HepG2 (cell line): ENCODE measurements around the gene NAV1. TPM values are rescaled to one million over a fixed set of nuclear protein-coding genes. Genes with fewer than 3 reads are reported as not detected.
A peak's percentile ranks its signal among the peaks of the same experiment; 100 is the strongest.

ENCODE experiments used
- ATAC-seq: fragments of 200-7000 bp; cut with Tn5 transposase; 3 replicates; pipeline ENCODE4 v1.9.1; 2020; ENCODE audit warnings: mild to moderate bottlenecking, moderate library complexity
- BruUV-seq: library from RNA; stranded (reverse); fragments of 400-500 nt; replicated peaks from 2 replicates; lab custom pipeline; 2021; lab: Mats Ljungman, UMichigan
- CTCF ChIA-PET: fragments of 300-600 bp; formaldehyde crosslinking; extraction: SDS; loops from one replicate; lab custom pipeline; 2021; ENCODE audit warnings: low total read pairs, inconsistent platforms, low intra/inter-chr PET ratio; lab: Yijun Ruan, JAX
- POLR2A ChIA-PET: fragments of 350-600 bp; sonication (Branson Sonifier 250); formaldehyde crosslinking; loops from one replicate; lab custom pipeline; 2020; ENCODE audit warnings: antibody characterized with exemption, inconsistent platforms; lab: Yijun Ruan, JAX
- DNase-seq: peaks from one replicate; pipeline ENCODE4 v3.0.0-alpha.2; 2015; ENCODE audit warnings: low spot score
- FAIRE-seq: peaks from 3 replicates; lab custom pipeline; 2011; peaks lifted over from hg19 to GRCh38; lab: Jason Lieb, UNC
- H2AFZ ChIP-seq: one replicate; pipeline ENCODE4 v1.6.1; 2011; ENCODE audit warnings: low read length, inconsistent platforms
- H3K27ac ChIP-seq: fragments of 300-600 bp; 3 replicates; pipeline ENCODE4 v1.8.0; 2011; ENCODE audit warnings: mixed run types, mild to moderate bottlenecking, mixed read lengths, low read length, inconsistent platforms; ENCODE audit not compliant: insufficient read depth; ENCODE audit errors: extremely low read length
- H3K27me3 ChIP-seq, 2 experiments: fragments of 200-600 bp in 1 of 2; 2 replicates in 1 of 2; 3 replicates in 1 of 2; pipeline versions ENCODE4 v1.6.0 to v1.8.0; 2011; ENCODE audit warnings: low read length in 2 of 2, mild to moderate bottlenecking in 2 of 2, moderate library complexity in 2 of 2, inconsistent platforms in 1 of 2; ENCODE audit not compliant: insufficient read depth in 2 of 2, control insufficient read depth in 1 of 2
- H3K36me3 ChIP-seq, 2 experiments: fragments of 200-600 bp in 1 of 2; replicated peaks in 1 of 2; 2 replicates in 1 of 2; 3 replicates in 1 of 2; pipeline versions ENCODE4 v1.5.1 to v1.8.0; 2011; ENCODE audit warnings: low read length in 2 of 2, inconsistent platforms in 1 of 2; ENCODE audit not compliant: insufficient read depth in 2 of 2, control insufficient read depth in 1 of 2
- H3K4me1 ChIP-seq: 2 replicates; pipeline ENCODE4 v1.5.1; 2012; ENCODE audit warnings: low read length, inconsistent platforms; ENCODE audit not compliant: insufficient read depth
- H3K4me2 ChIP-seq: 2 replicates; pipeline ENCODE4 v1.6.0; 2011; ENCODE audit warnings: low read depth, low read length, inconsistent platforms
- H3K4me3 ChIP-seq, 3 experiments: fragments of 200-600 bp in 1 of 3; sonication (generic), shearing (Covaris generic) in 1 of 3; replicated peaks in 1 of 3; 2 replicates each; pipeline ENCODE4 v1.5.1; 2011 to 2016; ENCODE audit warnings: low read length in 3 of 3, inconsistent platforms in 2 of 3, low read depth in 2 of 3, mild to moderate bottlenecking in 2 of 3, control low read depth in 1 of 3, mixed read lengths in 1 of 3; ENCODE audit not compliant: insufficient read depth in 1 of 3
- H3K79me2 ChIP-seq: one replicate; pipeline ENCODE4 v1.6.1; 2011; ENCODE audit warnings: low read length, inconsistent platforms; ENCODE audit not compliant: insufficient read depth
- H3K9ac ChIP-seq: 2 replicates; pipeline ENCODE4 v1.6.0; 2011; ENCODE audit warnings: mild to moderate bottlenecking, low read depth, low read length, inconsistent platforms; ENCODE audit not compliant: insufficient read depth
- H3K9me3 ChIP-seq: 2 replicates; pipeline ENCODE4 v1.5.1; 2012; ENCODE audit warnings: mild to moderate bottlenecking, low read length
- H4K20me1 ChIP-seq: 2 replicates; pipeline ENCODE4 v1.6.0; 2011; ENCODE audit warnings: inconsistent platforms, mild to moderate bottlenecking, low read length, moderate library complexity; ENCODE audit not compliant: insufficient read depth
- GMEB1 ChIP-seq: sonication (generic); formaldehyde crosslinking; IDR thresholded peaks from 2 replicates; pipeline ENCODE4 v1.5.1; 2020; ENCODE audit warnings: missing genetic modification reagents, mild to moderate bottlenecking, borderline replicate concordance
- ZNF629 ChIP-seq: sonication (generic); formaldehyde crosslinking; conservative IDR thresholded peaks from 2 replicates; pipeline ENCODE4 v1.5.0; 2020; ENCODE audit warnings: missing genetic modification reagents
- ZNF773 ChIP-seq: sonication (generic); formaldehyde crosslinking; IDR thresholded peaks from 2 replicates; pipeline ENCODE4 v1.4.0; 2020; ENCODE audit warnings: missing genetic modification reagents, borderline replicate concordance
- WGBS: methylation state at CpG from one replicate; pipeline ENCODE4 v1.1.6; 2017; ENCODE audit warnings: low lambda C conversion rate; 5-methylcytosine and 5-hydroxymethylcytosine counted together
- in situ Hi-C: cut with HindIII; loops from 2 replicates; pipeline ENCODE4 v1.10.0; 2017; ENCODE audit warnings: low pct_unique_long_range_greater_than_20kb; ENCODE audit not compliant: extremely low pct_ligation_motif_present
- intact Hi-C: fragments of 100-400 bp; cut with micrococcal nuclease; formaldehyde crosslinking; loops from one replicate; pipeline ENCODE4 v1.10.0; 2022; ENCODE audit not compliant: unreplicated experiment
- polyA plus RNA-seq, 8 experiments: library from polyadenylated mRNA; depleted of rRNA in 3 of 8; stranded (reverse) in 7 of 8; unstranded in 1 of 8; fragments of >200 nt; fragmentation: Illumina TruSeq in 4 of 8; extraction: Trizol in 4 of 8; gene quantifications; 2 replicates each; pipeline versions ENCODE4 v1.2.1 to v1.2.3, GENCODE V29; 2011 to 2016; ENCODE audit warnings: low read depth in 4 of 8, missing spikeins in 1 of 8, mixed read lengths in 1 of 8; ENCODE audit not compliant: insufficient read depth in 1 of 8
- total RNA-seq, 5 experiments: library from RNA; depleted of rRNA; stranded (reverse); fragments of >200 nt; fragmentation: Illumina TruSeq; extraction: Trizol; gene quantifications; 2 replicates each; pipeline ENCODE4 v1.2.3, GENCODE V29; 2016; ENCODE audit warnings: low read depth in 1 of 5

Gene NAV1
- total and polyA plus RNA-seq, 2 of the 13 experiments (the other 11 are each of a cell fraction or from before 2014, with no cell fraction given): not detected

- H3K4me3 ChIP-seq: no peak overlapping the region
- intact Hi-C loops (no loop called here), in situ Hi-C loops (loop anchor here (5.0 kb wide), 2 partner anchors 32 to 62 kb away; no protein-coding TSS in a partner anchor)
- FAIRE-seq: no peak
- H3K4me1 ChIP-seq: peaks cover 42% of the 10 kb centered on the region
- BruUV-seq: no TSS peak
- no peak overlapping the region for H3K9ac ChIP-seq
- DNase-seq: no peak
- H3K4me2 ChIP-seq: no peak overlapping the region
- CTCF ChIA-PET: interaction anchor here (8.4 kb wide), 1 partner anchor 28 kb away, joined by 226 read pairs; no protein-coding TSS in a partner anchor
- H3K9me3 ChIP-seq: no peaks in the 10 kb centered on the region
- ATAC-seq: no peak
- WGBS: 87% methylated on average over 2 of the region's 2 CpGs
- no peak for TF ChIP-seq ZNF773 (CRISPR knock-in tag)
- H4K20me1 ChIP-seq: no peaks in the 10 kb centered on the region
- peaks cover 0 to 10% of the 10 kb centered on the region in 2 experiments; a peak in 2 of 5 replicates for H3K27me3 ChIP-seq
- no peak overlapping the region for H2AFZ ChIP-seq
- POLR2A ChIA-PET: interaction anchor here (0.9 to 4.7 kb wide), 3 partner anchors 7 to 40 kb away, joined by 3 to 45 read pairs (median 3); partner anchors contain the start of gene PHLDA3
- H3K36me3 ChIP-seq: no peaks in the 10 kb centered on the region
- no peaks in the 10 kb centered on the region for H3K79me2 ChIP-seq
- H3K27ac ChIP-seq: no peak overlapping the region
Measured at GRCh38 chr1:201509601-201510374, 29.1 kb upstream of the NAV1 start.

- H2AFZ ChIP-seq: no peak overlapping the region
- TF ChIP-seq ZNF629 (CRISPR knock-in tag) (peak; percentile 52), GMEB1 (CRISPR knock-in tag) (no peak)
- TF ChIP-seq, all 625 proteins: peak for 1
- BruUV-seq: no TSS peak
- Histone ChIP-seq H3K36me3 (no peaks in the 10 kb centered on the region), H3K9ac (no peak overlapping the region), H3K27ac (no peak overlapping the region), H3K79me2 (no peaks in the 10 kb centered on the region), H4K20me1 (no peaks in the 10 kb centered on the region), H3K4me1 (peaks cover 33% of the 10 kb centered on the region), H3K4me2 (no peak overlapping the region), H3K4me3 (no peak overlapping the region), H3K9me3 (no peaks in the 10 kb centered on the region), H3K27me3 (peaks cover 0 to 14% of the 10 kb centered on the region in 2 experiments; a peak in 2 of 5 replicates)
- POLR2A ChIA-PET: interaction anchor here (1.0 to 4.7 kb wide), 2 partner anchors 8 to 29 kb away, joined by 3 to 45 read pairs; no protein-coding TSS in a partner anchor
- 63% methylated on average over 1 of the region's 1 CpG for WGBS
- in situ Hi-C loops (loop anchor here (5.0 kb wide), 2 partner anchors 33 to 63 kb away; no protein-coding TSS in a partner anchor), intact Hi-C loops (no loop called here)
- FAIRE-seq (no peak), DNase-seq (no peak), ATAC-seq (no peak)
- CTCF ChIA-PET: interaction anchor here (8.4 kb wide), 1 partner anchor 29 kb away, joined by 226 read pairs; no protein-coding TSS in a partner anchor
Measured at GRCh38 chr1:201510734-201511133, 28.2 kb upstream of the NAV1 start.
